GM21786 (cell line): ENCODE results near the gene SCN1A.
A peak's percentile ranks its signal among the peaks of the same experiment; 100 is the strongest.
"Not testable (repeated sequence)": the region's sequence is repeated elsewhere in the genome, so short reads cannot be mapped to it uniquely, and the experiment has no call there.

Experiments used
- ATAC-seq: cut with Tn5 transposase; IDR thresholded peaks from one replicate; pipeline ENCODE4 v1.9.1; 2021; ENCODE audit not compliant: unreplicated experiment

Gene SCN1A

GRCh38 chr2:166135849-166136258, 8.0 kb upstream of the SCN1A start:
- ATAC-seq = no peak

GRCh38 chr2:166135152-166135848, 7.5 kb upstream of the SCN1A start:
- ATAC-seq = no peak

GRCh38 chr2:166134252-166135151, 6.7 kb upstream of the SCN1A start:
- no peak for ATAC-seq

GRCh38 chr2:166133653-166134052, 5.8 kb upstream of the SCN1A start:
- no peak for ATAC-seq

GRCh38 chr2:166128156-166128505, 311 bp upstream of the SCN1A start:
- ATAC-seq = no peak

GRCh38 chr2:166126007-166126639, 1.7 kb downstream of the SCN1A start:
- ATAC-seq = no peak

GRCh38 chr2:166125557-166125956, 2.3 kb downstream of the SCN1A start:
- no peak for ATAC-seq

GRCh38 chr2:166118180-166118579, 9.6 kb downstream of the SCN1A start:
- ATAC-seq = no peak

- ATAC-seq = no peak
Observed at GRCh38 chr2:166117491-166117890, 10.3 kb downstream of the SCN1A start.

GRCh38 chr2:166115589-166115988, 12.2 kb downstream of the SCN1A start:
- ATAC-seq = peak; percentile 61

GRCh38 chr2:166112193-166112605, 15.6 kb downstream of the SCN1A start:
- no peak for ATAC-seq

- no peak for ATAC-seq
Observed at GRCh38 chr2:166106431-166107015, 21.3 kb downstream of the SCN1A start.

GRCh38 chr2:166104773-166105172, 23.0 kb downstream of the SCN1A start:
- no peak for ATAC-seq

GRCh38 chr2:166104084-166104483, 23.7 kb downstream of the SCN1A start:
- ATAC-seq = no peak

- ATAC-seq = not testable (repeated sequence)
Observed at GRCh38 chr2:166103277-166103676, 24.5 kb downstream of the SCN1A start.

- no peak for ATAC-seq
Observed at GRCh38 chr2:166094325-166094724, 33.5 kb downstream of the SCN1A start.

- ATAC-seq = no peak
Observed at GRCh38 chr2:166092889-166093288, 34.9 kb downstream of the SCN1A start.

- ATAC-seq = no peak
Observed at GRCh38 chr2:166091439-166091838, 36.4 kb downstream of the SCN1A start.

- ATAC-seq = no peak
Observed at GRCh38 chr2:166090908-166091307, 36.9 kb downstream of the SCN1A start.

- no peak for ATAC-seq
Observed at GRCh38 chr2:166090346-166090745, 37.5 kb downstream of the SCN1A start.

GRCh38 chr2:166088634-166089033, 39.2 kb downstream of the SCN1A start:
- ATAC-seq = no peak
